ENCODE data around the gene BIRC2.
A peak's percentile ranks its signal among the peaks of the same experiment; 100 is the strongest.

The BIRC2 gene

DNA sequence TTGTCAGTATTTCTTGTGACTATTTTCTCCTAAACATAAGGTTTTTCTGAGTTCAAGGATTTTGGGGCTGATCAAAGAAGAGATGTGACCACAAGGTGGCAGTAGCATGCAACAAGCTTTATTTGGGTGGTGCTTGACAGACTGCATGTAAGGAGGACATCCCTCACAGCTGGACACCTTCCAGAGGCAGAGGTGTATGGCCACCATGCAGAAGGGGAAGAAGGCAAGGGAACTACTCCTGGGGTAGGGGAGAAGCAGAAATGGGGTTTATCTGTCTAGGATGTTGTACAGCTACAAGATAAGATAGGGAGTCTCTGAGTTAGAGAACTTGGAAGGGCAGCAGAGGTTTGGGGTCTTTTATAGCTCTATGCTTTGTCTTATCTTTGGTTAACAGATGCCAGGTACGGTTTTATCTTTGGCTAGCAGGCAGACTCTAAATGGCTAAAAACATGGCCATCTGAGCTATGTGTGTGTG lies 5.1 kb upstream of the BIRC2 start:
- H3K36me3 ChIP-seq (ENCODE audit: control insufficient read depth, insufficient read depth, low read length), result peaks cover 6% of the 10 kb centered on the region
- DNase-seq (ENCODE audit: extremely low read depth, insufficient read length), result peak; percentile 34
- H3K27me3 ChIP-seq (replicated peaks; ENCODE audit: control insufficient read depth, insufficient read depth, low read length), result no peaks in the 10 kb centered on the region
- TF ChIP-seq, protein P1, sequence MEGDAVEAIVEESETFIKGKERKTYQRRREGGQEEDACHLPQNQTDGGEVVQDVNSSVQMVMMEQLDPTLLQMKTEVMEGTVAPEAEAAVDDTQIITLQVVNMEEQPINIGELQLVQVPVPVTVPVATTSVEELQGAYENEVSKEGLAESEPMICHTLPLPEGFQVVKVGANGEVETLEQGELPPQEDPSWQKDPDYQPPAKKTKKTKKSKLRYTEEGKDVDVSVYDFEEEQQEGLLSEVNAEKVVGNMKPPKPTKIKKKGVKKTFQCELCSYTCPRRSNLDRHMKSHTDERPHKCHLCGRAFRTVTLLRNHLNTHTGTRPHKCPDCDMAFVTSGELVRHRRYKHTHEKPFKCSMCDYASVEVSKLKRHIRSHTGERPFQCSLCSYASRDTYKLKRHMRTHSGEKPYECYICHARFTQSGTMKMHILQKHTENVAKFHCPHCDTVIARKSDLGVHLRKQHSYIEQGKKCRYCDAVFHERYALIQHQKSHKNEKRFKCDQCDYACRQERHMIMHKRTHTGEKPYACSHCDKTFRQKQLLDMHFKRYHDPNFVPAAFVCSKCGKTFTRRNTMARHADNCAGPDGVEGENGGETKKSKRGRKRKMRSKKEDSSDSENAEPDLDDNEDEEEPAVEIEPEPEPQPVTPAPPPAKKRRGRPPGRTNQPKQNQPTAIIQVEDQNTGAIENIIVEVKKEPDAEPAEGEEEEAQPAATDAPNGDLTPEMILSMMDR (IDR thresholded peaks at IDR 0.05; ENCODE audit: insufficient read depth, low read length, poor library complexity, severe bottlenecking), result peak; percentile 75
- no peak overlapping the region for H3K4me3 ChIP-seq (replicated peaks; ENCODE audit: low read depth, low read length)

DNA sequence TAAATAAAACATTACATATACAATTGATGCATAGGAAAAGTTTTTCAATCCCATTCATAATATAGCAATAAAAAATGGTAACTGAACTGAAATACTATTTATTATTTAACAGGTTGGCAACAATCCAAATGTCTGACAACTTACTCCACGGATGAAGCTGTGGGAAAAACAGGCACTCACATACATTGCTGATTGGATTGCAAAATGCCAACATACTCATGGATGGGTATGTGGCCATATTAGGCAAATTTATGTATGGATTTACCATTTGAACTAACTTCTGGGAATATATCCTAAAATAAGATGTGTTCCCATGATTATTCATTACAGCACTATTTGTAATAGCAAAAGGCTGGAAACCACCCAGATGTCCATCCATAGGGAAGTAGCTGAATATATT lies 3.2 kb upstream of the BIRC2 start:
- Histone ChIP-seq H3K27me3 (replicated peaks; ENCODE audit: control insufficient read depth, insufficient read depth, low read length) (no peaks in the 10 kb centered on the region), H3K36me3 (ENCODE audit: control insufficient read depth, insufficient read depth, low read length) (no peaks in the 10 kb centered on the region), H3K4me3 (replicated peaks; ENCODE audit: low read depth, low read length) (no peak overlapping the region)
- TF ChIP-seq, protein P1 (IDR thresholded peaks at IDR 0.05; ENCODE audit: insufficient read depth, low read length, poor library complexity, severe bottlenecking), result no peak
- no peak for DNase-seq (ENCODE audit: extremely low read depth, insufficient read length)

DNA sequence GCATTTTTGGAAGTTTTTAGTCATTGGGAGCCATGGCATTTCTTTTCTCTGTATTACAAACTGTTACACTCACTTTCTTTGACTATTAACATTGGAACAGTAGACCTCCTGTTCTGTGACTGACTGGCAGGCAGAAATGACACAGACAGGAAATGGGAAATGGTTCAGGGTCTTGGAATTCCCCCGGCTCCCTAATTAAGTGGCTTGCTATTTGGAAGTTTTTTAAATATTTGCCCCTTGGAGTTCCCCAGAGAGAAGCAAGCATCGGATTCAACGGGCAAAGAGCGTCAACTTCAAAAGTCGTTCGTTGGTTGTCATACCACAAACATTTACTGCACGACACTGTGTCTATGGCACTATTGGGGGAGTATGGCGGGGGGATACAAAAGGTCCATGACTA lies 1.1 kb upstream of the BIRC2 start:
- Histone ChIP-seq H3K4me3 (replicated peaks; ENCODE audit: low read depth, low read length) (peak overlapping the region; percentile 86), H3K27me3 (replicated peaks; ENCODE audit: control insufficient read depth, insufficient read depth, low read length) (no peaks in the 10 kb centered on the region), H3K36me3 (ENCODE audit: control insufficient read depth, insufficient read depth, low read length) (no peaks in the 10 kb centered on the region)
- TF ChIP-seq, protein P1 (IDR thresholded peaks at IDR 0.05; ENCODE audit: insufficient read depth, low read length, poor library complexity, severe bottlenecking), result no peak
- peak; percentile 30 for DNase-seq (ENCODE audit: extremely low read depth, insufficient read length)

DNA sequence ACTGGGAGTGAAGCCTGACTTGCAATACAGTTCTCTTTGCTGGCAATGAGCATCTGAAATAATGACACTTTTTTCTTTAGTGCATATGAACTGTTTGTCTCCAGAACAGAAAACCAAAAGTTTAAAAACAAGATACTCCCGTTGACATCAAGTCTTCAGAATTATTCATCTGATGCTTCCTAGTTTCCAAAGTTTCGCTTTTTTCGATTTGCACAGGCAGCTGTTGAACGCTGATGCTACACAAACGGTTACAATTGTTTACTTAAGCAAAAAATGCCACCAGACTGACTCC lies 612 bp upstream of the BIRC2 start:
- Histone ChIP-seq H3K4me3 (replicated peaks; ENCODE audit: low read depth, low read length) (peak overlapping the region; percentile 86), H3K27me3 (replicated peaks; ENCODE audit: control insufficient read depth, insufficient read depth, low read length) (no peaks in the 10 kb centered on the region), H3K36me3 (ENCODE audit: control insufficient read depth, insufficient read depth, low read length) (no peaks in the 10 kb centered on the region)
- TF ChIP-seq, protein P1 (IDR thresholded peaks at IDR 0.05; ENCODE audit: insufficient read depth, low read length, poor library complexity, severe bottlenecking), result no peak
- DNase-seq (ENCODE audit: extremely low read depth, insufficient read length), result no peak

DNA sequence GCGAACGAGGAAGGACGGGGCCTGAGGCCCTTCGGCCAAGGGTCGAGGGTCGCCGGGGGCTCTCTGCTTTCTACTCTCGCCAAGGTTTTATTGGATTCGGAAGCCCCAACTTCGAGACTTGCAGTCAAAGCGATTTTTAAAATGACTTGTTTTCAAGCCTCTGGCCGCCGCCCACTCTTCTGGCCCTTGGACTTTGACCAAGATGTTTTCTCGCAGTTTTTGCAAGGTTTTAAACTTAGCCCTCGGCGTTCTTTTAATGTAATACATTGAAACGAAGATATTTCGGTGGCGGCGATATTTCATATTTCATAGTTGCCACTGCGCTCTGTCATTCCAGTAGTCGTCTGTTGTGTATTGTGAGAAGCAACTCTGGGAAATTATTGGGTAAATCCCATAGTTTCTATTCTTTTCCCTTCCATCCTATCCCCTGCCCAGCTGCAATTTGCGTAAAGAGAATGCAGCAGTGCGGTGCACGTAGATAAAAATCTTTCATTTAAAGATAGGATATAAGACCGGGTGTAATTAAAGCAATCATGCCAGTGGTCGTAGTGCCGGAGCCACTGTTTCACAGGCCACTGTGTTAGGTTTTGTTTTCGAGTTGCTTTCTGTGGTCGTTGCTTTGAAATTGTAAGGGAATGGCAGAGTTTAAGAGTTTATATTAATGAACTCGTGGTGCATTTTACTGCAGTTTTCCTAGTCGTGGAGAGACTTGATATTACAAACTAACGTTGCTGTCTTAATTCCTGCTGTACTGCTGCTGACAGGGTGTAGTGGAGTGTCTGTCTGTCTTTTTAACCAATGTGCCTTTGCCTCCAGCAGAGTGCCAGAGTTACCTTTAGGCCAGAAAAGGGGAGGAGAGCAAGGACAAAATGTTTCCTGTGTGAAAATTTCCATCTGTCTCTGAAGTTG lies 702 bp downstream of the BIRC2 start:
- H3K36me3 ChIP-seq (ENCODE audit: control insufficient read depth, insufficient read depth, low read length), result no peaks in the 10 kb centered on the region
- DNase-seq (ENCODE audit: extremely low read depth, insufficient read length), result no peak

More for the DNA sequence above, 702 bp downstream of the BIRC2 start:
- H3K4me3 ChIP-seq (replicated peaks; ENCODE audit: low read depth, low read length), result peak overlapping the region; percentile 86
- TF ChIP-seq, protein P1 (IDR thresholded peaks at IDR 0.05; ENCODE audit: insufficient read depth, low read length, poor library complexity, severe bottlenecking), result no peak
- H3K27me3 ChIP-seq (replicated peaks; ENCODE audit: control insufficient read depth, insufficient read depth, low read length), result no peaks in the 10 kb centered on the region
